ENCODE results near the gene SNRNP200.

Gene SNRNP200

GRCh38 chr2:96249654-96250053 is 55.7 kb downstream of the SNRNP200 start:
- DNase-seq = no peak

DNA sequence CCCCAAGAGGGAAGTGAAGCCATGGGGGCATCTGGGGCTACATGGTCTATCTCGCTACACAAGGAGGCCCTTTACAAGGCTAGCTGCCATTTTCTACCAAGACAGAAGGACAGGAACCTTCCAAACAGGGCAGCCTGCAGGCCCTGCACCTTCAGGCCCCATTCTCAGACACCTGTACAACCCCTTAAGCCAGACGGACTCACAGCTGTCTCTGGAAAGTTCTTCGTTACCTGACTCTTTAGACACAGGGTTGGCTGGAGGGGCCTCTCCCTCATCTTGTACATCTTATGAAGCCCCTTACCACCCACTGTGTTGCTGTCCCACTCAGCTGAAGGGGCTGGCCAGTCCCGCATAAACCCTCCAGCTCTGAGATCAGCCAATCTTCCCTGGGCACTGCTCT is 56.7 kb downstream of the SNRNP200 start:
- DNase-seq = no peak

- no peak for DNase-seq
Measured at GRCh38 chr2:96247896-96248295, 57.5 kb downstream of the SNRNP200 start.

GRCh38 chr2:96247009-96247408 is 58.3 kb downstream of the SNRNP200 start:
- DNase-seq = no peak

- no peak for DNase-seq
Measured at GRCh38 chr2:96245609-96246390, 59.5 kb downstream of the SNRNP200 start.

- no peak for DNase-seq
Measured at GRCh38 chr2:96243843-96244242, 61.5 kb downstream of the SNRNP200 start.

- peak; percentile 63 to 76 for DNase-seq
Measured at GRCh38 chr2:96241900-96242611, 63.3 kb downstream of the SNRNP200 start.

- no peak for DNase-seq
Measured at GRCh38 chr2:96241227-96241626, 64.1 kb downstream of the SNRNP200 start.

GRCh38 chr2:96240341-96241038 is 64.9 kb downstream of the SNRNP200 start:
- DNase-seq = no peak

DNA sequence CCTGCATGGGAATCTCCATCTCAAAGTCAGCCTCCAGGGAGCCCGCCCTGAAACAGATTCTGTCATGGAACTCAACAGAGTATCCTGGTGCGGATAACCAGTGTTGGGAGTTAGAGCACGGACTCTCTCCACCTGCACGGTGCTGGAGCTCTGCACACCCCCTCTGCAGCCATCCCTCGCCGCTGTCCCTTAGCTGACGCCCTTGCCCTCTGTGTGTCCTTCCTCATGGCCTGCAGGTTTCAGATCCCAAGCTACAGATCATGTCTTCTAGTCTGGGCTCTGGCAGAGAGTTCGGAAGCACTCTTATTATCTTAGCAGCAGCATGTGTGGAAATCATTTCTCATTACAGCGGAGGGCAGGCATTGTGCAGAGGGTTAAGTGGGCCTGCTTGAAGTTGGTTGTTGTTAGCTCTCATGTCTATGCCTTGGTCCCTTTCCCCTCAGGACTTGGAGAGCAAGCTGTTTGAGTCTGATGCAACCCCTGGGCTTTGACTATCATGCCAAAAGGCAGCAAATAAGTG is 65.5 kb downstream of the SNRNP200 start:
- no peak for DNase-seq

DNA sequence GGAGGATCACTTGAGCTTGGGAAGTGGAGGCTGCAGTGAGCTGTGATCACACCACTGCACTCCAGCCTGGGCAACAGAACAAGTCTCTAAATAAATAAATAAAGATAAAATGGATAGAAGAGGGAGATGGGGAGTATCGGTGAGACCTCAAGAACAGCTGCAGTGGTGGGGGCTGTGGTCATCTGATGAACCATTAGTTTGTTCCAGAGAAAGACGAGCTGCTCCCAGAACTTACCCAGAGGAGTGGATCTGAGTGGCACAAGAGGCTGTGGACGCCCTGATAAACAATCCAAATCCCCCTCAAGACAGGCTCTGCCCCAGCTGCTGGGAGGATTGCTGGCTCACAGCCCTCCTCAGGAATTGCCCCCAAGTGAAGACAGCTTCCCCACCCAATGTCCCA is 66.3 kb downstream of the SNRNP200 start:
- DNase-seq = no peak

GRCh38 chr2:96238266-96238665 is 67.1 kb downstream of the SNRNP200 start:
- DNase-seq = no peak

GRCh38 chr2:96236882-96237281 is 68.5 kb downstream of the SNRNP200 start:
- no peak for DNase-seq

DNA sequence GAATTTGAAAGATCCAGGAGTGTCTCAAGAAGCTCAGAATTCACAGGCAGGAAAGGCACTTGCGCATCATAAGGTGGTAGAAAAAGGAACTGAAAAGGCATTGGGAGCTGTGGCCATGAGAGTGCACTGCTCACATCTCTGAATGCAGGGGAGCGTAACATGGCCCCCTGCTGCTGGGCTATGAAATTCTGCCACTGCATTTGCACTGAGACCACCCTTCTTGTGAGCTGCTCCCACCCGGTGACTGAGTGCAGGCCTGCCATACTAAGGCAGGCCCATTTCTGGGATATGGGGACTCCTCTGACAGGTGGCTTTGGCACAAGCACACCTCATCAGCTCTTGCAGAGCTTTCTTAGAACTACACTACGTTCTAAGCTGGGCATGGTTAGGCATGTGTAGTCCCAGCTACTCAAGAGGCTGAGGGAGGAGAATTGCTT is 71.4 kb downstream of the SNRNP200 start:
- no peak for DNase-seq

DNA sequence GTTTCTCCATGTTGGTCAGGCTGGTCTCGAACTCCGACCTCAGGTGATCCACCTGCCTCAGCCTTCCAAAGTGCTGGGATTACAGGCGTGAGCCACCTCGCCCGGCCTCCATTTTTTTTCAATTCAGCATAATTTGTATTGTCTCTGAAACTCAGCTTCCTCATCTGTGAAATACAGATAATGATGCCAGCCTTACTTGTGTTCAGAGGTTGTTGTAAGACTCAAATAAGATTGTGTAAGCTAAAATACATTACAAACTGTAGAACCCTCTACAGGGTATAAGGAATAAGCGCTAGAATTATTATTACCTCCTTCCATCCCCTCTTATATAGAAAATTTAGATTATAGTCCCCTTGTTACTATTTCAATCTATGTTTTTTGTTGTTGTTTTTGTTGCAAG is 71.9 kb downstream of the SNRNP200 start:
- DNase-seq = no peak

DNA sequence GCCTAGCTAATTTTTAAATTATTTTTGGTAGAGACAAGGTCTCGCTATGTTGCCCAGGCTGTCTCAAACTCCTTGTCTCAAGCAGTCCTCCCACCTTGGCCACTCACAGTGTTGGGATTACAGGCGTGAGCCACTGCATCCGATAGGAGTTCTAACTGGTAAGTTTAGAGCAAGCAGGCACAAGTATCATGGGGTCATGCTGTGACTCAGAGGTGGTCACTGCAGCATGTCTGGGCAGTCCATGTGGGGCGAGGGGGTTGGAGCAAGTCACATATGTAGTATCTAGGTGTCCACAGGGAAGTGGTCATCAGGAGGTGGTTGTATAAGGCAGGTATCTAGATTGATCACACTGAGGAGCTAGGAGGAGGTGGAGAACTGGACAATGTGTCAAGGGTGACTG is 74.0 kb downstream of the SNRNP200 start:
- no peak for DNase-seq

- no peak for DNase-seq
Measured at GRCh38 chr2:96225016-96225533, 80.3 kb downstream of the SNRNP200 start.

All from activated CD4-positive, alpha-beta T cell treated with anti-CD3 and anti-CD28 coated beads, Interleukin-2, amount 50 U/mL, for 48 hours (primary cell).